A673 (cell line): ENCODE measurements around the gene SPATA46.

Experiments used
- CTCF ChIP-seq: fragments of 300-800, 200-600 bp; sonication (generic); conservative IDR thresholded peaks from 2 replicates; pipeline ENCODE4 v1.5.1; 2017; ENCODE audit warnings: low read depth, mild to moderate bottlenecking, antibody characterized with exemption, low read length, moderate library complexity, mixed read lengths
- EZH2 ChIP-seq: fragments of 200-600 bp; sonication (generic); IDR thresholded peaks from 2 replicates; pipeline ENCODE4 v1.6.1; 2017; ENCODE audit warnings: borderline replicate concordance, low read depth, mild to moderate bottlenecking, mixed read lengths, antibody characterized with exemption, low read length; ENCODE audit not compliant: poor library complexity, severe bottlenecking

- TF ChIP-seq CTCF (no peak), EZH2 (no peak)
Measured at GRCh38 chr1:162368451-162368850, 8.2 kb downstream of the SPATA46 start.
